Measurements from ENCODE around the gene OTC. TPM values are rescaled to one million over a fixed set of nuclear protein-coding genes. Genes with fewer than 3 reads are reported as not detected.

The OTC gene
- total RNA-seq, 4 donors from 2014 or later: 0.15 to 0.57 TPM; not detected in 2

DNA sequence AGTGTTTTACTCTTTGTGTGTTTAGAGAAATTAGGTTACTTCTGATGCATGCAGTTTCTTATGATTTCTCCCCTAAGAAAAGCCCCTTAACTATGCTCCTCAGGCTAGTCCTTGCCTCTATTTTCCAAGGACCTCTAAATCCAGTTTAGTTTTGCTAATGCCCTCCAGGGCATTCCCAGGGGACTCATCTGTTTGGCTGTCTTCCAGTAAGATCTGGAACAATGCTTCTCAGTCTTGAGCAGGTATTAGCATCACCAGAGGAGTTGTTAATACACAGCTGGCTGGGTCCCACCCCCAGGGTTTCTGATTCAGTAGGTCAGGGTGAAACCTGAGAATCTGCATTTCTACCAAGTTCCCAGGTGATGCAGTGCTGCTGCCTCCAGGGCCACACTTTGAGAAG, 56.9 kb downstream of the OTC start:
- Histone ChIP-seq H3K36me3 (no peaks in the 10 kb centered on the region), H3K9me3 (no peaks in the 10 kb centered on the region), H3K4me3 (no peak overlapping the region), H3K4me1 (no peaks in the 10 kb centered on the region), H3K27ac (no peak overlapping the region), H3K27me3 (no peaks in the 10 kb centered on the region)
- no peak for DNase-seq
- intact Hi-C loops (cut with DNase I): no loop called here
- no peak for TF ChIP-seq POLR2A (IDR thresholded peaks at IDR 0.05)
- TF ChIP-seq, protein P1, sequence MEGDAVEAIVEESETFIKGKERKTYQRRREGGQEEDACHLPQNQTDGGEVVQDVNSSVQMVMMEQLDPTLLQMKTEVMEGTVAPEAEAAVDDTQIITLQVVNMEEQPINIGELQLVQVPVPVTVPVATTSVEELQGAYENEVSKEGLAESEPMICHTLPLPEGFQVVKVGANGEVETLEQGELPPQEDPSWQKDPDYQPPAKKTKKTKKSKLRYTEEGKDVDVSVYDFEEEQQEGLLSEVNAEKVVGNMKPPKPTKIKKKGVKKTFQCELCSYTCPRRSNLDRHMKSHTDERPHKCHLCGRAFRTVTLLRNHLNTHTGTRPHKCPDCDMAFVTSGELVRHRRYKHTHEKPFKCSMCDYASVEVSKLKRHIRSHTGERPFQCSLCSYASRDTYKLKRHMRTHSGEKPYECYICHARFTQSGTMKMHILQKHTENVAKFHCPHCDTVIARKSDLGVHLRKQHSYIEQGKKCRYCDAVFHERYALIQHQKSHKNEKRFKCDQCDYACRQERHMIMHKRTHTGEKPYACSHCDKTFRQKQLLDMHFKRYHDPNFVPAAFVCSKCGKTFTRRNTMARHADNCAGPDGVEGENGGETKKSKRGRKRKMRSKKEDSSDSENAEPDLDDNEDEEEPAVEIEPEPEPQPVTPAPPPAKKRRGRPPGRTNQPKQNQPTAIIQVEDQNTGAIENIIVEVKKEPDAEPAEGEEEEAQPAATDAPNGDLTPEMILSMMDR (IDR thresholded peaks at IDR 0.05): no peak

DNA sequence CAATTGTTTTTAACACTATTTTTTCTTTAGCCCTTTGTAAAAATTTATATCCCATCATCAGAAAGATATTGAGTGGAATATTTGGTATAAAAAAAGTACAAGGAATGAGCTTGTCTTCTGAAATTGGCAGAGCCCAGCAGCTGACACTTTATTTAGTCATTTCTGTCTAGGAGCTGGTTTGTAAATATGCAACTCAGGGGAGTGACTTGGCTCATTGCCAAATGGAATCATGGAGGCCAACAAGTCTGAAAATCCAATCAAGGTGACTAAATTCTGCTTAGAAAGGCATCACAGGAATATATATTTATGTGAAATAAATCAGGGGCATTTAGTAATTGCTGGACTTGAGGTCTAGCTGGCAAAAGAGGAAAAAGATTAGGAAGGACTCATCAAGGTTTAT, 74.4 kb downstream of the OTC start:
- no peaks in the 10 kb centered on the region for H3K9me3 ChIP-seq
- H3K27me3 ChIP-seq: no peaks in the 10 kb centered on the region
- H3K4me3 ChIP-seq: no peak overlapping the region
- no peak overlapping the region for H3K27ac ChIP-seq
- no peak for DNase-seq
- intact Hi-C loops (cut with DNase I): no loop called here
- TF ChIP-seq POLR2A (IDR thresholded peaks at IDR 0.05): no peak
- TF ChIP-seq, protein P1 (IDR thresholded peaks at IDR 0.05): no peak
- no peaks in the 10 kb centered on the region for H3K4me1 ChIP-seq
- H3K36me3 ChIP-seq: no peaks in the 10 kb centered on the region

GRCh38 chrX:38431525-38431924, 79.1 kb downstream of the OTC start:
- Histone ChIP-seq H3K4me1 (no peaks in the 10 kb centered on the region), H3K27ac (no peak overlapping the region), H3K9me3 (no peaks in the 10 kb centered on the region), H3K4me3 (no peak overlapping the region), H3K36me3 (no peaks in the 10 kb centered on the region), H3K27me3 (no peaks in the 10 kb centered on the region)
- WGBS, 2 donors: 75% methylated on average over 1 of the region's 1 CpG
- TF ChIP-seq POLR2A (IDR thresholded peaks at IDR 0.05): no peak
- DNase-seq: no peak
- intact Hi-C loops (cut with DNase I): no loop called here

DNA sequence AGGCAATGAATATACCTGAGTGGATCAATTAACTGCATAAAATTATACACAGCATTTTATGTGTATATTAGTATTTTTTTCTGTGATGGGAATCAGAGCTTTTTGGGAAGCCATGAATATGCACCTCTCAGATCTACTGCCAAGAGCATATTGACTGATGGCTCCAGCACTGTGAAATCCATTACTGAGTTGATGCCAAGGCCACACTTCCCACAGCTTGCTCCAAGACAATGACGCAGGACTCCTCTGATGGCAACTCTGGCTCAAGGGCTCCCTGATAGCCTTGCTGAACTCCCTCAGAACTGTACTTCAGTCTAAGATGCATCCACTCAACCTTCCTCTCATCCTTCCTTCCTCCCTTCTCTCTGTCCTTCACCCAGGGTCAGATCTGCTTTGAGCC, 82.7 kb downstream of the OTC start:
- Histone ChIP-seq H3K27me3 (no peaks in the 10 kb centered on the region), H3K9me3 (no peaks in the 10 kb centered on the region), H3K4me1 (no peaks in the 10 kb centered on the region), H3K27ac (no peak overlapping the region), H3K4me3 (no peak overlapping the region), H3K36me3 (no peaks in the 10 kb centered on the region)
- TF ChIP-seq, protein P1 (IDR thresholded peaks at IDR 0.05): no peak
- TF ChIP-seq POLR2A (IDR thresholded peaks at IDR 0.05): no peak
- no peak for DNase-seq
- 57 to 86% methylated on average over 1 of the region's 1 CpG for WGBS, 2 donors
- intact Hi-C loops (cut with DNase I): no loop called here

- Histone ChIP-seq H3K27ac (no peak overlapping the region), H3K9me3 (no peaks in the 10 kb centered on the region), H3K27me3 (peaks cover 0 to 4% (median 0%) of the 10 kb centered on the region in 4 donors), H3K36me3 (no peaks in the 10 kb centered on the region), H3K4me3 (no peak overlapping the region), H3K4me1 (no peaks in the 10 kb centered on the region)
- TF ChIP-seq, protein P1 (IDR thresholded peaks at IDR 0.05): no peak
- no peak for TF ChIP-seq POLR2A (IDR thresholded peaks at IDR 0.05)
- intact Hi-C loops (cut with DNase I): no loop called here
- no peak for DNase-seq
- WGBS, 2 donors: 80 to 100% methylated on average over 1 of the region's 2 CpGs
Observed at GRCh38 chrX:38437093-38437492, 84.7 kb downstream of the OTC start.

DNA sequence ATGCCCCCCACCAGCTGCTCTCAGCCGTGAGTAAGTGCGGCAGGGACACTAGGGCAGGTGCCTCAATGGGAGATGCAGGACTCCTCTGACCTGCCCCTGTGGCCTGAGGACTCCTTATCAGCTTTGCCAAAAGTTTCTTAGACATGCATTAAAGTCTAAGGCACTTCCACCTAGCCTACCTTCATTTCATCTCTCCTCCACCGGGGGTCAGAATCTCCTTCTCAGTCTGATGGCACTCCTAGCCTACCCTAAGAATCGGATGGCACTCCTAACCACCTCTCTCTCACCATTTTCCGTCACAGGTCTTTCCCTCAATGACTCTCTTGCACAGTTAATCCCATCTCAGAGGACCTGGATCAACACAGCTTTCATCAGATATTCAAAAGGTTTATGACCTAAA, 85.9 kb downstream of the OTC start:
- H3K9me3 ChIP-seq: no peaks in the 10 kb centered on the region
- peaks cover 0 to 4% (median 0%) of the 10 kb centered on the region in 4 donors for H3K27me3 ChIP-seq
- H3K4me3 ChIP-seq: no peak overlapping the region
- intact Hi-C loops (cut with DNase I): no loop called here
- no peak for DNase-seq
- no peaks in the 10 kb centered on the region for H3K36me3 ChIP-seq
- 65 to 100% methylated on average over 1 to 5 of the region's 5 CpGs for WGBS, 2 donors
- no peaks in the 10 kb centered on the region for H3K4me1 ChIP-seq
- H3K27ac ChIP-seq: no peak overlapping the region
- no peak for TF ChIP-seq POLR2A (IDR thresholded peaks at IDR 0.05)
- TF ChIP-seq, protein P1 (IDR thresholded peaks at IDR 0.05): no peak

Measured in esophagus squamous epithelium (tissue), 5 donors.